HG02973 (cell line): ENCODE measurements around the gene RNF149.
"Not testable (repeated sequence)": the region's sequence is repeated elsewhere in the genome, so short reads cannot be mapped to it uniquely, and the experiment has no call there.

Experiments used
- ATAC-seq: cut with Tn5 transposase; IDR thresholded peaks from one replicate; pipeline ENCODE4 v1.9.1; 2021; ENCODE audit warnings: moderate library complexity; ENCODE audit not compliant: unreplicated experiment

RNF149 gene

DNA sequence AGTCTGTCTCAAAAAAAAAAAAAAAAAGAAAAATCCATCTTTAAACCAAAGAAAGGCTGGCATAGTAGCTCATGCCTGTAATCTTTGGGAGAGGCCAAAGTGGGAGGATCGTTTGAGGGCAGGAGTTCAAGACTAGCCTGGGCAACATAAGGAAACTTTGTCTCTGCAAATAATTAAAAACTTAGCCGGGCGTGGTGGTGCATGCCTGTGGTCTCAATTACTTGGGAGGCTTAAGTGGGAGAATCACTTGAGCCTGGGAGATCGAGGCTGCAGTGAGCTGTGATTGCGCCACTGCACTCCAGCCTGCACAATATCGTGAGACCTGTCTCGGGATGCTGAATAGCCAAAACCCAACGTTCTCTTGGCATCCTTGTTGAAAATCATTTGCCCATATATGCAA, 49.7 kb downstream of the RNF149 start:
- no peak for ATAC-seq

DNA sequence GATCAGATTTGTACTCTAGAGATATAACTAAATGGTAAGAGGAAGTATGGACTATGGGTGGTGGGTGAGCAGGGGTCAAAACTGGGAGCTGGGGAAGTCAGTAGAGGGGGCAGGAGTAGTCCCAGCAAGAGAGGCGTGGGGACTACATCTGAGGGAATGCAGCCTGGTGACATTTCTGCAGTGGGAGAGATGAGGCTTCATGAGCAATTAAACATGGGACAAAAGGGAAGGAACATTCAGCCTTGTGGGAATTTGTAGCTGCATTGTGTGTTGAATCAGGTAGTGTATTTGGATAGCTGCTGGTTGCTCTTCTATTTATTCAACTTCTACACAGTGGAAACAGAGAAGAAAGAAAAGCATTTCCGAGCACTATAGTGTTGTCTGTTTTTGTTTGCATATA, 52.2 kb downstream of the RNF149 start:
- ATAC-seq = no peak

GRCh38 chr2:101255501-101255900, 53.0 kb downstream of the RNF149 start:
- ATAC-seq = no peak

DNA sequence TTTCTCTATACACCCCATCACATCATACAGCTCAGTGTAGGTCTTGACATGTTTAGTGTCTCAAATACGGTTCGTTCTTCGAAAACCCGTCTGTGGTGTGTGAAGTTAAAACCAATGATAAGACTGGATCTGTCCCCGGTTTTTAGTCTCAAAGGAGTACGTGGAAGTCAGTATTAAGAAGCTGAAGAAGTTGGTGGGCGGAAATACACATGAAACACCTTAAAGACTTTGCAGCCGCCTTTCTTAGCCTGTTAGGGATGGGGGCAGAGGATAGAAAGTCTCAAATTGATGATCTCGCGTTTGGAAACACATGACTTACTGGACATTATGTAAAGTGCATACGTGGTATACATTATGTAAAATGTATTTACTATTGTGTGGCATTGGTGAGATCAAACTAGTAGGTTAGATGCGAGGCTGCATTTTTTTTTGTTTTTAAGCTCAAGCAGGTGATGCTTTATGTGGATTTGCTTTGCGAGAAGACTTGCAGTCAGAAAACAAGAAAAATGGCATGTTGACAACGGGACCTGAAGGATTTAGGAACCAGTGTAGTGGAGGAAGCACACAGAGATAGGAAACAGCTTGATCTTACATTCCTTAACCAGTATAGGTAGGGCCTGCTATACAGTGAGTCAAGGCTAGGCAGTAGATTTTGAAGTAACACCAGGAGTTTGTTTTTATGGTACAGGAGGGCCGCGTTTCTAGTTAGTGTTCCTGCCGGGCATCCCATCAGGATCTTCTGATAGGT, 54.6 kb downstream of the RNF149 start:
- ATAC-seq = no peak

- ATAC-seq = peak; percentile 54
These were observed 55.3 kb downstream of the RNF149 start for GRCh38 chr2:101253013-101253702.

- ATAC-seq = peak; percentile 83
These were observed 56.0 kb downstream of the RNF149 start, which contains the start of gene CNOT11 for GRCh38 chr2:101252408-101253012. CNOT11 (plus strand) TSS chr2:101252886; CDS start chr2:101252965, 79 bp downstream.

DNA sequence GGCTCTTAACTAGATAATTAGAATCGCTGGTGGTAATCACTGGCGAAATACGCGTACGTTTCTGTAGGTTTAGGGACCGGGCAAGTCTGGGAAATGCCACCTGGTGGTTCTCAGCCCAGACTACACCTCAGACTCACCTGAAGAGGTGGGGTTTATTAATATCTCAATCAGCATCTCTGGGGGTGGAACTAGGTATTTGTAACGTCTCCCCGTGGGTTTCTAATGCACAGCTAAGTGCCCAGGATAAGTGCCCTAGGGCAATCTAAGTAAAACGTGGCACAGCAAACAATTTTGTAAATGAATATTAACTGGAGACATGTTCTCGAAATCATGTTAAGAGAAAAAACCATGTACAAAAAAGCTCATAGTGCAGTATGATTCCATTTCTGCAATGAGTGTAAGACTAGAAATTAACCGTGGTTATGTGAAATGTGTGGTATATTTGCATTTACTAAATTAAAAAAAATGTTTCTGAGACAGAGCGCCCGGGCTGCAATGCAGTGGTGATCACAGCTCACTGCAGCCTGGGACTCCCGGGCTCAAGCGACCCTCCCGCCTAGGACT, 56.6 kb downstream of the RNF149 start:
- ATAC-seq = peak; percentile 41

DNA sequence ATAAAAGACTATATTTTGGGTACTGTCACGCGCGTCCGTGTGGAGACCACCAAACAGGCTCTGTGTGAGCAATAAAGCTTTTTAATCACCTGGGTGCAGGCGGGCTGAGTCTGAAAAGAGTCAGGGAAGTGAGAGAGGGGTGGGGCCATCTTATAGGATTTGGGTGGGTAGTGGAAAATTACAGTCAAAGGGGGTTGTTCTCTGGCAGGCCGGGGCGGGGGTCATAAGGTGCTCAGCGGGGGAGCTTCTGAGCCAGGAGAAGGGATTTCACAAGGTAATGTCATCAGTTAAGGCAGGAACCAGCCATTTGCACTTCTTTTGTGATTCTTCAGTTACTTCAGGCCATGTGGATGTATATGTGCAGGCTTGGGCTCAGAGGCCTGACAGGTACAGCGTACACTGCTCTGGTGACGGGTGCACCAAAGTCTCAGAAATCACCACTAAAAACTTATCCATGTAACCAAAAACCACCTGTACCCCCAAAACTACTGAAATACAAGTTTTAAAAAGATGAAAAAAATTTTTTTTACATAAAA, 57.2 kb downstream of the RNF149 start:
- not testable (repeated sequence) for ATAC-seq

- no peak for ATAC-seq
These were observed 58.7 kb downstream of the RNF149 start for GRCh38 chr2:101249826-101250225.

- not testable (repeated sequence) for ATAC-seq
These were observed 59.7 kb downstream of the RNF149 start for GRCh38 chr2:101248756-101249155.

GRCh38 chr2:101245468-101245867, 63.0 kb downstream of the RNF149 start:
- ATAC-seq = not testable (repeated sequence)

DNA sequence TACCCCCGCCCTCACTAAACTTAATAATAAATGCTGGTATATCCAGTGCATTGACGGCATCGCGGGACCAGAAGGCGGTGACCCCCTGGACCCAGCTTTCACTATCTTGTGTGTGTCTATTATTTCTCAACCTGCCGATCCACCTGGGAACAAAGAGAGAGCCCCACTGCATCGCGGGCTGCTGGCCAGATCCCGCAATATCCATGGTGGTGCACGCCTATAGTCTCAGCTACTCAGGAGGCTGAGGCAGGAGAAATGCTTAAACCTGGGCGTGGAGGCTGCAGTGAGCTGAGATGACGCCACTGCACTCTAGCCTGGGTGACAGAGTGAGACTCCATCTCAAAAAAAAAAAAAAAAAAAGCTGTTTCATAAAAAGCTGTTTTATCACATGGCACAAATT, 63.6 kb downstream of the RNF149 start:
- not testable (repeated sequence) for ATAC-seq

DNA sequence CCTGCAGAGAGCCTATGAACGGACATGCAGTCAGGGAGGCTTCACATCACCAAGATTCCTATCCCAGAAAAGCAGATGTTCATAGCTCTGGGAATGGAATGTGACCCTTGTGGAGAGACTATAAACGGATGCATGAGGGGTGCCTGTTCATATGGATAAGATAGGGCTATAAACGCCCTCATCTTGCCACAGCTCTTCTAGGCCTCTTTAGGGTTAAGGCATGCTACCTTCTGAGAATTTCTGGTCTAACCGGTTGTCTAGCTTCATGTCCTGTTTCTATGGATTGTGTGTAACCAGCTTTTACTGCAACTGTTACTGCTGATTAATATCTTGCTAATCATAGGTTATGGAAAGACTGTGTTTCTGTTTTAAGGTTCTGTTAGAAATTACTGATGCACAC, 64.1 kb downstream of the RNF149 start:
- not testable (repeated sequence) for ATAC-seq

DNA sequence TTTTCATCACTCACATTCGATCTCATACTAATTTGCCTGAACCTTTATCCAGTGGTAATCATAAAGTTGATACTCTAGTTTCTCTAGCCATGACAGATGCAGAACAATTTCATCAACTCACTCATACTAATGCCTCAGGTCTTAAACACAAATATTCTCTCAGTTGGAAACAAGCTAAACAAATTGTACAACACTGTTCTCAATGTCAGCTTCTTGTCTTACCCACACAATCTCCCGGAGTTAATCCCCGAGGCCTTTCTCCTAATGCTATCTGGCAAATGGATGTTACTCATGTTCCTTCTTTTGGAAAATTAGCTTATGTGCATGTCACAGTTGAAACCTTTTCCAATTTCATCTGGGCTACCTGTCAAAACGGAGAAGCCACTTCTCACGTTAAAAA, 67.3 kb downstream of the RNF149 start:
- no peak for ATAC-seq

GRCh38 chr2:101240694-101241093, 67.8 kb downstream of the RNF149 start:
- ATAC-seq = not testable (repeated sequence)

DNA sequence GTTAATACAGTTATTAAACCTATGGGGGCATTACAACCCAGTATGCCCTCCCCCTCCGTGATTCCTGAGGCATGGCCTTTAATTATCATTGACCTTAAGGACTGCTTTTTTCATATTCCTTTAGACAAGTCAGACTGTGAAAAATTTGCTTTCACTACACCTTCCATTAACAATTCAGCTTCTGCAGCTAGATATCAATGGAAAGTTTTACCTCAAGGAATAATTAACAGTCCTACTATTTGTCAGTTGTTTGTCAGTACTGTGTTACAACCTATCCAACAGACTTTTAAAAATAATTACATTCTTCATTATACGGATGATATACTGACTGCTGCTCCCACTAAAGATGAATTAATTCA, 68.8 kb downstream of the RNF149 start:
- not testable (repeated sequence) for ATAC-seq

DNA sequence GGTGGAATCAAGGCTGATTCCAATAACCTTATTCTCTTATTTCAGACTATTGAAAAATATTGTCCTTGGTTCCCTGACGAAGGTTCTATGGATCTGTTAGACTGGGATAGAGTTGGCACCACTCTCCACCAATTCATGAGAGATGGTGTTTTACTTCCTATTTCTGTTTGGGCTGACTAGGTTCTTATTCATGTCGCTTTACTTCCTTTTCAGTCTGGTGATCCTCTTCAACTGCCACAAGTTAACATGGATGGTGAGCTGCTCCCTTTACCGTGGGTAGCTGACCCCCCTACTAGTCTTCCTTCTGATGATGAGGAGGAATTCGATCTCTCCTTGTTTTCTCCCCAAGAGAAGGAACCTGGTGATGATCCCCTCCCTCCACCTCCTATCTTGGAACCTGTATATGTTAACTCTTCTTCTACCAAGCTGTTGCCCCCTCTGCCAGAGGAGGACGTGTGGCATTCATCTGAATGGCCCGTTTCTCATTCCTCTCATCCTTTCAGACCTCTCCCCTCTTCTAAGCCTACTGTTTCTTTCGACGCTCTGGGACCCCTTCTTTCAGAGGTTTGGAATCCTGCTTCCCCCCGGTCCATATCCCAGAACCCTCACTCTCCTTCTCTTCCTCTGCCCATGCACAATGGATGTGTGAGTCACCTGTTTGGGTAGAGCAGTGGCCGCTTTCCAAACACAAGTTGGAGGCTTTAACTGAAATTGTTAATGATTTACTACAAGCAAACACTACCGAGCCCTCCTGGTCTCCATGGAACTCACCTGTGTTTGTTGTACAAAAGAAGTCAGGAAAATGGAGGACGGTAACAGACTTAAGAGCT, 69.4 kb downstream of the RNF149 start:
- no peak for ATAC-seq

GRCh38 chr2:101237944-101238343, 70.6 kb downstream of the RNF149 start:
- ATAC-seq = not testable (repeated sequence)

GRCh38 chr2:101235956-101236355, 72.5 kb downstream of the RNF149 start:
- ATAC-seq = not testable (repeated sequence)

DNA sequence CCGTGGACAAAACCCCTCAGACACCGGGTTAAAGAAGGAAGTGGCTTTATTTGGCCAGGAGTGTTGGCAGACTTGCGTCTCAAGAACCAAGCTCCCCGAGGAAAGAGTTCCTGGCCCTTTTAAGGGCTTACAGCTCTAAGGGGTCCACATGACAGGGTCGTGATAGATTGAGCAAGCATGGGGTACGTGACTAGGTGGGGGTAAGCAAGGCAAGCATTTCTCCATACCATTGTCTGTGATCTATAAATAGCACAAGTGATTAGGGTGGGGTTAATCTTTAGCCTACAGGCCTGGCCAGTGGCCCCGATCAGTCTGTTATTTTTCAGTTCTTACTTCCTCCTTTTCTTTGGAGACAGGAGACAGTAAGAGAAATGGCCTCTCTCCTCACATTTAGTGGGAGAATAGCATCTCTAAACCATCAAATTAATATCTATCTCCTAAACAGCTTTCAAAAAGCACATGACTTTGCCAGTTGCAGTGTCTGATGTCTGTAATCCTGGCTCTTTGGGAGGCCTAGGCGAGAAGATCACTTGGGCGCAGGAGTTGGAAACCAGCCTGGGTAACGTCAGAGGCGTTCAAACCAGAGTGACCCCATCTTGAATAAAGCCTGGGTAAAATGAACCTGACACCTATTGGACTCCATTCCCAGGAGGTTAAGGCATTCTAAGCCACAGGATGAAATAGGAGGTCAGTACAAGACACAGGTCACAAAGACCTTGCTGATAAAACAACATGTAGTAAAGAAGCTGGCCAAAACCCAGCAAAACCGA, 74.1 kb downstream of the RNF149 start:
- no peak for ATAC-seq
